ENCODE data around the gene UBR4. TPM values are rescaled to one million over a fixed set of nuclear protein-coding genes. Genes with fewer than 3 reads are reported as not detected.

Gene UBR4
- total RNA-seq, 1 donor from 2014 or later: 186 TPM

GRCh38 chr1:19074361-19074901 is 135.6 kb downstream of the UBR4 start:
- DNase-seq (ENCODE audit: extremely low read depth, low read depth, low spot score): no peak

- no peak for DNase-seq (ENCODE audit: extremely low read depth, low read depth, low spot score)
Observed at GRCh38 chr1:19073311-19074186, 136.5 kb downstream of the UBR4 start.

GRCh38 chr1:19072285-19072981 is 137.6 kb downstream of the UBR4 start:
- no peak for DNase-seq (ENCODE audit: extremely low read depth, low read depth, low spot score)

GRCh38 chr1:19071674-19072281 is 138.3 kb downstream of the UBR4 start:
- DNase-seq (ENCODE audit: extremely low read depth, low read depth, low spot score): no peak

GRCh38 chr1:19070891-19071621 is 139.0 kb downstream of the UBR4 start:
- no peak for DNase-seq (ENCODE audit: extremely low read depth, low read depth, low spot score)

GRCh38 chr1:19070197-19070651 is 139.8 kb downstream of the UBR4 start:
- DNase-seq (ENCODE audit: extremely low read depth, low read depth, low spot score): no peak

- DNase-seq (ENCODE audit: extremely low read depth, low read depth, low spot score): no peak
Observed at GRCh38 chr1:19068639-19069276, 141.3 kb downstream of the UBR4 start.

- DNase-seq (ENCODE audit: extremely low read depth, low read depth, low spot score): no peak
Observed at GRCh38 chr1:19067912-19068638, 142.0 kb downstream of the UBR4 start.

GRCh38 chr1:19067182-19067911 is 142.7 kb downstream of the UBR4 start:
- DNase-seq (ENCODE audit: extremely low read depth, low read depth, low spot score): no peak

- DNase-seq (ENCODE audit: extremely low read depth, low read depth, low spot score): no peak
Observed at GRCh38 chr1:19066874-19067181, 143.2 kb downstream of the UBR4 start.

GRCh38 chr1:19066248-19066873 is 143.7 kb downstream of the UBR4 start:
- no peak for DNase-seq (ENCODE audit: extremely low read depth, low read depth, low spot score)

- DNase-seq (ENCODE audit: extremely low read depth, low read depth, low spot score): no peak
Observed at GRCh38 chr1:19065526-19066247, 144.4 kb downstream of the UBR4 start.

GRCh38 chr1:19064906-19065450 is 145.1 kb downstream of the UBR4 start:
- DNase-seq (ENCODE audit: extremely low read depth, low read depth, low spot score): no peak

GRCh38 chr1:19063122-19063521 is 146.9 kb downstream of the UBR4 start:
- DNase-seq (ENCODE audit: extremely low read depth, low read depth, low spot score): no peak

GRCh38 chr1:19062258-19063029 is 147.6 kb downstream of the UBR4 start:
- DNase-seq (ENCODE audit: extremely low read depth, low read depth, low spot score): no peak

- no peak for DNase-seq (ENCODE audit: extremely low read depth, low read depth, low spot score)
Observed at GRCh38 chr1:19061798-19062197, 148.3 kb downstream of the UBR4 start.

- DNase-seq (ENCODE audit: extremely low read depth, low read depth, low spot score): no peak
Observed at GRCh38 chr1:19061343-19061742, 148.7 kb downstream of the UBR4 start.

All from glomerular endothelial cell (primary cell).